ENCODE data around the gene TRIM22. TPM values are rescaled to one million over a fixed set of nuclear protein-coding genes. Genes with fewer than 3 reads are reported as not detected.
"Not testable (repeated sequence)": the region's sequence is repeated elsewhere in the genome, so short reads cannot be mapped to it uniquely, and the experiment has no call there.

Gene TRIM22
- total RNA-seq, 4 donors from 2014 or later: 10.9 to 64.8 (median 25.4) TPM

GRCh38 chr11:5713695-5714094, 24.1 kb downstream of the TRIM22 start:
- TF ChIP-seq CTCF (IDR thresholded peaks at IDR 0.05): no peak
- no peak for TF ChIP-seq POLR2A (IDR thresholded peaks at IDR 0.05)
- DNase-seq: no peak
- H3K27me3 ChIP-seq: no peaks in the 10 kb centered on the region
- H3K4me3 ChIP-seq: no peak overlapping the region
- H3K9me3 ChIP-seq: no peaks in the 10 kb centered on the region
- no peaks in the 10 kb centered on the region for H3K36me3 ChIP-seq
- H3K27ac ChIP-seq: no peak overlapping the region
- H3K4me1 ChIP-seq: no peaks in the 10 kb centered on the region
- intact Hi-C loops (cut with DNase I; ENCODE audit: low total_unique reads): no loop called here

GRCh38 chr11:5716518-5716917, 26.9 kb downstream of the TRIM22 start:
- H3K4me1 ChIP-seq; H3K27ac ChIP-seq; H3K4me3 ChIP-seq; H3K27me3 ChIP-seq; DNase-seq; H3K36me3 ChIP-seq; H3K9me3 ChIP-seq; intact Hi-C loops (cut with DNase I; ENCODE audit: low total_unique reads): not testable (repeated sequence)

GRCh38 chr11:5719703-5720495, 30.3 kb downstream of the TRIM22 start:
- no peaks in the 10 kb centered on the region for H3K27me3 ChIP-seq
- DNase-seq: no peak
- no peaks in the 10 kb centered on the region for H3K4me1 ChIP-seq
- no peak overlapping the region for H3K4me3 ChIP-seq
- H3K27ac ChIP-seq: no peak overlapping the region
- no peak for TF ChIP-seq POLR2A (IDR thresholded peaks at IDR 0.05)
- no peak for TF ChIP-seq CTCF (IDR thresholded peaks at IDR 0.05)
- intact Hi-C loops (cut with DNase I; ENCODE audit: low total_unique reads): no loop called here
- no peaks in the 10 kb centered on the region for H3K9me3 ChIP-seq
- H3K36me3 ChIP-seq: no peaks in the 10 kb centered on the region

- Histone ChIP-seq H3K27ac (no peak overlapping the region), H3K4me1 (no peaks in the 10 kb centered on the region), H3K36me3 (no peaks in the 10 kb centered on the region), H3K9me3 (no peaks in the 10 kb centered on the region), H3K4me3 (no peak overlapping the region), H3K27me3 (no peaks in the 10 kb centered on the region)
- DNase-seq: no peak
- intact Hi-C loops (cut with DNase I; ENCODE audit: low total_unique reads): no loop called here
- no peak for TF ChIP-seq POLR2A (IDR thresholded peaks at IDR 0.05)
- no peak for TF ChIP-seq CTCF (IDR thresholded peaks at IDR 0.05)
These were observed 33.0 kb downstream of the TRIM22 start for GRCh38 chr11:5722622-5723021.

- intact Hi-C loops (cut with DNase I; ENCODE audit: low total_unique reads): no loop called here
- H3K4me3 ChIP-seq: no peak overlapping the region
These were observed 36.8 kb downstream of the TRIM22 start for GRCh38 chr11:5726351-5726750.

More at GRCh38 chr11:5726351-5726750, 36.8 kb downstream of the TRIM22 start:
- no peaks in the 10 kb centered on the region for H3K9me3 ChIP-seq
- no peaks in the 10 kb centered on the region for H3K27me3 ChIP-seq
- DNase-seq: no peak
- no peak overlapping the region for H3K27ac ChIP-seq
- H3K36me3 ChIP-seq: no peaks in the 10 kb centered on the region
- no peaks in the 10 kb centered on the region for H3K4me1 ChIP-seq
- TF ChIP-seq CTCF (IDR thresholded peaks at IDR 0.05) (no peak), POLR2A (IDR thresholded peaks at IDR 0.05) (no peak)

Data from uterus (tissue), 4 donors.